ENCODE results near the gene DOCK9.

DOCK9 gene

DNA sequence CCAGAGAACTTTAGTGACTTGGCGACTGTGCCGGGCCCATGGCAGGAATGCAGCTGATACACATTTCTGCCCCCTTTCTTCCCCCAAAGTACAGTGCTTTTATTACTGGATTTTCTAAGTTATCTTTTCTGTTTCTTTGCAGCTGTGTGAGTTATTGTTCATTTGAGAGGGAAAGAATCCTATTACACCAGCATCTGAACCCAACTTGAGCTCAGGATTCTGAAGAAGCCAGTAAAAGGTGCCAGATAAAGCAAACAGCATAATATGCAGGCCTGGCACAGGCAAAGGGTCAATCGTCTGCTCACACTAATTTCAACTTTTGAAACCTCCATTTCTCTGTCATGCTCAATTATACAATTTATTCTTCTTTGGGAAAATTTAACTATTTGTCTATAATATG lies 93.9 kb downstream of the DOCK9 start:
- no peak for DNase-seq

DNA sequence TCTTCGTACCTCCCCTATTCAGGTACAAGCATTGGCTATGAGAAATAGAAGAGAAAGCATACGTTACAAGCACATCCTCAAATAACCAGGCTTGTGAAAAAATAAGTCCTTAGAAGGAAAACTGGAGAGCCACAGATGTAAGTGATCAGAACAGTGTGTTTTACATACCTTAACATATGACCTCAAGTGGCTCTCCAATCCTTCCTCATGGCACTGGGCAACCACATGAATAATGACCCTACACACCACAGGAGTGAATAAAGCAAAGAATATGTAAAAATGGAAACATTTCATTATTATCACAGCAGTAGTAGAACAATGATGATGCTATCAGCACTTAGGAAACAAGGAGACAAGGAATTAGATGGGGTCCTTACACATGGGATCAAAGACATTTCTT lies 96.5 kb downstream of the DOCK9 start:
- DNase-seq: no peak

DNA sequence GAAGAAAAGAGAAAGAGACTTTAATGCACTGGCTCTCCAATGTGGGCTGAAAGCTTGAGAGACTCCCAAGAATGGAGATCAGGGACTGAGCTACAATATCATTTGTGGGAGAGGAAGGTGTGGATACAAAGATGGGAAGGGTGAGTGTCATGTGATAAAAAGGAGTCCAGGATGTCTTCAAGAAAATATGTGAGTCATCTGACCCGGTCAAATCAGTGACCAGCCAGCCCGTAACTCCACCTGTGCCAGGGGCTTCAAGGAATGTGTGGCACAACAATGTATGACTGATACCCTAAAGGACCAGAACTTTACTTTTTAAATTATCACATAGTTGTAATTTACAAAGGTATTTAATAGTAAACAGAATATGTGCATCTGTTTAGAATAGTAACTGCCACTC lies 97.2 kb downstream of the DOCK9 start:
- DNase-seq: no peak

DNA sequence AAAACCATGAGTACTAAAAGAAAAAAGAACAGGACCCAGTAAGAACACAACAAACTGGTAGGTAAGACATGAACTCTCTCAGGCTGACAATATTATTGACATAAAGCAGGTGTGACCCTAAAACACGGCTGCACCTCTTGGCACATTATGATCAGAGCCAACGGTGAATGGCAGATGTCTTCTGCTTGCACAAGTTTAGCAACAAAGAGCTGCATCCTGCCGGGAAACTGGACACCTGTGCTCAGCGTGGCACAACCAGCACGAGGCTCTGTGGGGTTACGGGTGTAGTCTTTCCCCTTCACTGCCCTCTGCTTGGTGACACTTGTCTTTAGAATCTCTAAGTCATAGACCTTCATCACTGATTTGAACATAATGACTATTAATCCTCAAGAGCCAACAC lies 97.9 kb downstream of the DOCK9 start:
- DNase-seq: no peak

DNA sequence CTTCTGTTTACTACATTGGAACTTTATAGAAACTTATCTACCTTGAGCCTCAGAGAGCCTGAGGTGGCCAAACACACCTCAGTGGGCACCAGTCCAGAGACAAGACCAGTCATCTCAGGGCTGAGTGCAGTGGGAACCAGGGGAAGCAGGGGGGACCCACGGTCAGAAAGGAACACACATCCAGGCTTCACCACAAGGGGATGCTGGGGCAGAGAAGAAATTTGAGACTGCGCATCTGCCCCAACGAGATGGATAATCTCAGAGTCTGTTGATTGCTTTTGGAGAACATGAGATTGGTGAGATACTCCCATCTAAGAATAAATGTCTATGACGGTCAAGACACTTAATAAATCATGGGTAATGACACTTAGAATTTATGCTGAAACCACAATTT lies 98.7 kb downstream of the DOCK9 start:
- no peak for DNase-seq

DNA sequence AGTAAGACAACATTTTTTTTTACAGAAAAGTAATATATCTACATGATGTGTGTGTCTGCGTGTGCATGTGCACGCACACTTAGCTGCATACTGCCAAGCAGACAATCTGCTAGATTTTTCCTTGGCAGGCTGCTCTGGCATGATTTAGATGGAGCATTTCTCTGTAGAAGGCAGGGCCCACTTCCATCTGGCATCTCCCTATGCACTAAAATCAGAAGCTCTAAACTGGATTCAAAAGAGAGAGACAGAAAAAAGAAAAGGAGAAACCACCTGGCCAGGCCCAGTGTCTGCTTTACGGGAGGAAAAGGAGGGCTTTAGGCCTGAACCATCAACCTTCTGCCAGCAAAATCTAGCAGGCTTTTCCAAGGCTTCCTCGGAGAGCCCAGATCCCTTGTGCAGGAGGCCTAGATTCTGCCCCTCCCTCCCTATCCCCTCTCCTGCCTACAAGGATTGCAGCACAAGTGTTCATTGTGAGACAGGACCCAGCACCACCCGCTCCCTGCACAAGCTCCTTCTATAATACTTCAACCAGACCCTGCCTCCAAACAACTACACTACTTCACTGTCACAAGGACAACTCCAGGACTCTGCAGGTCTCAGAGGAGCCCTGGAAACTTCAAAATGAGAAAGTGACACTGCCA lies 99.3 kb downstream of the DOCK9 start:
- no peak for DNase-seq

DNA sequence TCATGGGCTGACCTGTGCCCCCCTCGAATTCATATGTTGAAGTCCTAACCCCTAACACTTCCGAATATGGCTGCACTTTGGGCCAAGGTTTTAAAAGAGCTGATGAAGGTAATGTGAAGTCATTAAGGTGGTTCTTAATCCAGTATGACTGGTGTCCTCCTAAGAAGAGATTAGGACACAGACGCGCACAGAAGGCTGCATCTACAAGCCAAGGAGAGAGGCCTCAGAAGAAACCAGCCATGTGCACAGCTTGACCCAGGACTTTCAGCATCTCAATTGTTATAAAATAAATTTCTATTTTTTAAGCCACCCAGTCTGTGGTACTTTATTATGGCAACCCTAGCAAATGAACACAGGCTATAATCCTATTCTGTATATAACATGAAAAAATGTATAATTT lies 99.9 kb downstream of the DOCK9 start:
- DNase-seq: no peak

DNA sequence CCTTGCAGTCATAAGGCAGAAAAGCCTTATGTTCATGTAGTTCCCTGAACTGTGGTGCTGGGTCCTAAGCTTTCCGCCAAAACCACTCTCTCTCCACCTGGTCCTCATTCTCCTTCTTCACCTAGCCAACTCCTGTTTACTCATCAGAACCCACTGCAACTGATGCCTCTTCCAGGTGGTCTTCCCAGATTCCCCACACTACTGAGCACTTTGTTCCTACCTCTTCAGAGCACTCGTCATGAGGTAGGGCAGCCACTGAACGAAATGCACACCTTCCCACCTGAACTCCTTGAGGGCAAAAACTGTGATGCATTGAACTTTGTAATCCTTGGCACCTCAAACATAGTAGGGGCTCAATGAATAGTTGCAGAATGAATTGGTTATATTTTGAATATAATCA lies 100.4 kb downstream of the DOCK9 start:
- no peak for DNase-seq

DNA sequence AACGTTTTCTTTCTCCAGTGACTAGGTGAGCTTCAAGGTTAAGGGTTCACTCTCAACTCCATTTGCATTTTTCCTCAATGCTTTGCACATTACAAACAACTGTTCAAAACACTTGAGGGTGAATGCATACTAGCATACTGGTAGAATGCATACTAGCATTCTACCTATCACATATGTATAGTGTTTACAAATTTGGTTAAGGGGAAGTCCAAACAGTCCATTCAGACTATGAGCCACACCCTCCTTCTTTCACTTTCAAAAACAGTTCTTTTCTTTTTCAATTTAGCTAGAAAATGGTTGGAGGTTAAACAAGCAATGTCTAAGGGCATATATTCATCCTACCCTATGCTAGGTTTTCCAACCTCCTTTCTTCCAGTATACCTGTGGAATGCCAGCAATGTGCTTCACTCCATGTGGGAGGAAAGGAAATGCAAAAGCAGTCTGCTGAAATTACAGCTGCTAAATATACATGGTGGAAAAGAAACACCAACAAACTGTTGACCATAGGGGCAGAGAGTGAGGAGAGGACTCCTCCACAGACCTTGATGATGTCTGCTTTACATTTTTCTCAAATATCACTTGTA lies 102.6 kb downstream of the DOCK9 start:
- no peak for DNase-seq

DNA sequence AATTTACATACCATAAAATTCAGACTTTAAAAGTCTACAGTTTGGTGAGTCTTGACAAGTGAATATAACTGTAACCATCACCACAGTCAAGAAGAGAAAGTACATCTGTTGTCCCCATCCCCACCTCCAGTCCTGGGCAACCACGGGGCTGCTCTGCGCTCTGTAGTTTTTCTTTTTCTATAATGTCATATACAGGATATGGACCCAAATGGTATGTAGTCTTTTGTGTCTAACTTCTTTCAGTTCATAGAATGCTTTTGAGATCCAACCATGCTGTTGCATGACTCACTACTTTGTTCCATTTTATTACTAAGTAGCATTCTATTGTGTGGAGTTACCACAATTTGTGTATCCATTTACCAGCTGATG lies 103.9 kb downstream of the DOCK9 start:
- DNase-seq: no peak

DNA sequence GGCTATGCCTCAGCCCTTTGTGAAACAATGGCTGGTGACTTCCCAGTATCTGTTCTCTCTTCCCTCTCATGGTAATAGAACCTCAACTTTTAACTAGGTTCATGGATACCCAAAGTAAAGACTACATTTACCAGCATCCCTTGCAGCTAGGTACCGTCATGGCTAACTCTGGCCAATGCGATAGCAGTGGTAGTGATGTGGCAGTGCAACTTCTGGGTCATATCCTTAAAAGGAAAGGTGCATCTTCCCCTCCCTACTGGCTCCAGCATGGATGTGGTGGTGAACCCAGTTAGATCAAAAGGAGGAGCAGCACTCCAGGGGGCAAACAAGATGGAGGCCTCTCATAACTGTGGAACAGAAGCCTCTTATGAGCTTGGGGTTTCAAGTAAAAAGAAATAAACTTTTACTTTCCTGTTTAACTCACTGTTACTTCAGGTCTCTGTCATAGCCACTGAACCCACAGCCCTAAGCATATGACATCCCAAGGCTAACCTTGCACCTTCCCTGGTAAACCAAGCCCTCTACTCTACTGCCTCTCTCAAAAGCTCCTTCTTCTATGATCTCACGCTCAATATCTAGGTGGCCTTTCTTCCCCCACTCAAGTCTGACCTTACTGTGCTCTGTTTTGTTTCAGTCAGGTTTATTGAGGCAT lies 104.4 kb downstream of the DOCK9 start:
- no peak for DNase-seq

DNA sequence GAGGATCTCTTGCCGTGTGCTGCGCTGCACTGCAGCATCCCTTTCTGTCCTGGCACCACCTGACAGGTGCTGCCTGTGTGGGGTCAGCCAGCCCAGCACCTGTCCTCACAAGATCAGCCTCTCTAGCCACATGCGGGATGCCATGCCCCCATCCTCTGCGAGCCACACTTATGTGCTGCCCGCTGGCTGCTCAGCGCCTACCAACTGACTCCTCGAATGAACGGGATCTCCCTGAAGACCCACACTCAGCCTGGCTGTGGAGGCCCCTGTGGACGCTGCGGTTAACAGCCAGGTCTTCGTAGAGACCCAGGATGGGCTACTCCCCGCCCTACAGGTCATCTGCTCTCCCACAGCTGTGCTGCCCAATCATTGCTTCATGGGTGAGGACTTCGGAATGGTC lies 106.1 kb downstream of the DOCK9 start:
- no peak for DNase-seq

DNA sequence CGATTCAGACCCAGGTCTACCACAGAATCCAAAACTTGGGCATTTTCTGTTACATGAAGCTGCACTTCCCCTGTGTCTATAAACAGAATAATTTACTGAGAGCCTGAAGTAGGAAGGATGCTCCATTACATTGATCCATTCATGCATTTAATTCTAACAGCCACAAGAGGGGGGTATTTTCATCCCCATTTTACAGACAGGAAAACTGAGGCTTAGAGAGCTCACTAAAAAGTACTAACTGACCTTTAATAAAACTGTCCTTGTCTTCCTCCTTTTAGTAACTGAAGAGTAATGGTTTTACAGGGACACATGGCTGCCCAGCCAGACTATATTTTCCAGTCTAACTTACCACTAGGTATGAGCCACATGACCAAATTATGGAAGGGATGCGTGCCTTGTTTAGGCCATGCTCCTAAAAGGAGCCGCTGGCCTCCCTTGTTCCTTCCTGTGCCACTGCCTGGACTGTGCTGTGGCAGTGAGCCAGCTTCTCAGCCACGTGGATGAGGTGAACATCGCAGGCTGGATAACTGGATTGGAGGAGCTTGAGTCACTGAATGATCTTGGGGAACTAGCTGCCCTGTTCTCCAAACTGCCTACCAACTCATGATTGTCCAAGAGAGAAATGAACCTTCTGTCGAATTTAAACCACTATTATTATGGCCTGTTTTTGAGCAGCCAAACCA lies 108.3 kb downstream of the DOCK9 start:
- DNase-seq: no peak

DNA sequence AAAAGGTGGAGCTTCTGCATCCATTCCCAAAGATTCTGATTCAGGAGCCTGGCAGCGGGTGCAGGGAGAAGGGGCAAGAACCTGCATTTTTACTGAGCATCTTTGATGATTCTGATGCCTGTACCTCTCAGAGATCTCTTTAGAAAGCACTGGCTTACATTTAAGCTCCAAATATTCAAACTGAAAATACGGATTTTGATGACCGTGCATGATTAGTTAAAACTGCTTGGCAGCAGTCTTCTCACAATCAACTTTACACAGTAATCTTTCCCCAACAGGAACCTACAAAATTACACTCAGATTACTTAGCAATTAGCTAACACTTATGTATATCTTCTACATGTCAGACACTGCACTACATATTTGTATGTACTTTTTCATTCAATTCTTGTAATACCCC lies 108.9 kb downstream of the DOCK9 start:
- DNase-seq: no peak

DNA sequence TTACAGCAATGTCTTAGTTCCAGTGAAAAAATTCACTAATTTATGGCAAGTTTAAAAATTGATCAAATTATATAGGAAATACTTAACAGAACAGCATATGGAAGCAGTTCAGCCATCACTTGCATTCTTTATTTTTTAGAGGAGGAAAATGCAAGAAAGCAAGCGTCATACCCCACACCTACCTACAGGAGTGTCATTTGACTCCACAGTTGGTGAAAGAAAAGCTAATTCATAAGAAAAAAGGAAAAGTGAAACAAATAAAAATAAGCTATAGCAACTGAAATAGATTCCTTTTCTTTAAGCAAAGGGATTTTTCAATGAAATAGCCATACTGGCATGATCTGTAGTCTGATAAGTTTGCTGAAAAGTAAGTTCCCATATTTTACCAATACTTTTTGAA lies 111.0 kb downstream of the DOCK9 start:
- DNase-seq: no peak

DNA sequence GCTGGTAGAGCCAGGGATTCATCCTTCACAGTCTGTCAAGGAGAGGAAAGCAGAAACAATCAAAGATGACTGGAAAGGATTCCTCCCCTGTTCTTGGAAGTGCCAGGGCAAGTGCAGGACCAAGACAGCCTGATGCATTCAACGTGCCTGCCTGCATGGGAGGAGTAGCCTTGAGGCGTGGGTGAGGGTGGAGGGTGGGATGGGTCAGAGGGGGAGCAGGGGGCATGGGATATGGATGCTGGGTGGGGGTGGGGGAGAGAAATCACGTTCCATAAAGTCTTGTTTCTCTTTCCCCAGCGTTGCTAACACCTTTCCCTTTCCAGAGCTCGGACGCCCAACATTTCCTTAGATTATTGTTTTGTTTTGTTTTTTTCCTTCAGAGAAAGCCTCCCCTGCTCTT lies 117.4 kb downstream of the DOCK9 start:
- no peak for DNase-seq

DNA sequence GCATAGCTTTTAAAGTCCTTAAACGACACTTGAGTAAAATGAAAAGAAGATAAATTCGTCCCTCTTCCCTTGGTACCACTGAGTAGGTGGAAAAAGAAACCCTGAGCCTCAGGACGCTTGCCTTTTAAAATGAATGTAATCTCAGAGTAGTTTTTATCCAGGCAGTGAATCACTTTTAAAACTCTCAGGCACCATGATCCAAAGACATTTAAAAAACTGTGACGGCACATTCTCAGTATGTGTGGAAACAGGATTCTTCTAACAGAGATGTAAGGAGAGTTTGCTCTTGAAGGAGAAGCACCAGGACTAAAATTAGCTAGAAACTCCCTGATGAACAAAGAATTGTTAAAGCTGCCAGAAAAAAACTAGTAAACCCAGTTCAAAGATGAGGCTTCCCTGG lies 119.7 kb downstream of the DOCK9 start:
- no peak for DNase-seq

DNA sequence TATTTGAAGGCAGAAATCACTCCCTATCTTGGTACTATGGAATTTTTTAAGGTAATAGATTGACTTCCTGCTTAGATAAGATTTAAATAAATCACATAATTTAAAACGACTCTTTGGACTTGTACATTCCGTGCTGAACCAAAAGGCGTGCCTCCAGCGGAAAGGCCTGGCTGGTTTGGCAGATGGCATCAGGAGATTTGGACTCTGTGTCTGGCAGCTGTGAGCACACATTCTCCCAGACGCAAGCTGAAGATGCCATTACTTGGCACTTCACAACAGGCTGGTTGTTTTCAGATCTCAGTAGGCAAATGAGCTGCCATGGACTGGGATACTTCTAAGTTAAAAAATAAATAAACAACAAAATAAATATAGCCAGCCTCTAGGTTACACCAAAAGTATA lies 120.9 kb downstream of the DOCK9 start:
- no peak for DNase-seq

DNA sequence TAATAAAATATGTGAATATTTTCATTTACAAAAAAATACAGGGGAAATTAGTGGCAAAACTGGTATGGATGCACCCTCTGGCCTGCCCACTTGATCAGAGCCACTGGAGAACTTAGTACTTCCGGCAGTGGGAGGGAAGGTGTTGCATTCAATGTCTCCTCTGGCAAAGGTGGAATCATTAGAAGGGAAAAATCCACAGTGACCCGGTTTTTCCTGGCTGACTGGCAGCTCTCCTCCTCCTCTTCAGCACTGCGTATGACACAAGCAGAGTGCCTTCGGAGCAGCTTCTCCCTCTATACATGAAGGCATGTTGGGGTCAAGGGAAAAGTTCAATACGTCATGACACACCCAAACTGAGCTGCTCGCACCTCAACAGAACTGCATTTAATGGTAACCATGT lies 123.4 kb downstream of the DOCK9 start:
- no peak for DNase-seq

DNA sequence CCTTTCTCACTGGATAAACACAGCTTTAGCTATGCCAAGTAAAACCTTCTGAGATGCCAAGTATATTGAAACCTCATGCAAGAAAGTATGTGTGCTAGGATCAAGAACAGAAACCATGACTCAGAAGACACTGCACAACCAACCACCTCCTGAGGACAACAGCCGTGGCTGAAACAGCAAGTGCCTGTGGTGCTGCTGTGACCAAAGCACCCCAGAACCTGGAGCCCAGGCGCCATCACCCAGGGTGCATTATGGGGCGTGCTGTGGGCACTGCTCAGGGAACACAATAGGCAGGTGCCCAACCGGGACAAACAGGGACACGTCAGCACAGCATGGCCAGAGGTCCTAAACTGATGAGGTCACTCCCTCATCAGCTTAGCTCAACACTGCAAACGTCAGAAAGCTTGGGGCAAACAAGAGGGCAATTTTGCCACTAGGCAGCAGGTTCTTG lies 124.1 kb downstream of the DOCK9 start:
- DNase-seq: peak; percentile 30

DNA sequence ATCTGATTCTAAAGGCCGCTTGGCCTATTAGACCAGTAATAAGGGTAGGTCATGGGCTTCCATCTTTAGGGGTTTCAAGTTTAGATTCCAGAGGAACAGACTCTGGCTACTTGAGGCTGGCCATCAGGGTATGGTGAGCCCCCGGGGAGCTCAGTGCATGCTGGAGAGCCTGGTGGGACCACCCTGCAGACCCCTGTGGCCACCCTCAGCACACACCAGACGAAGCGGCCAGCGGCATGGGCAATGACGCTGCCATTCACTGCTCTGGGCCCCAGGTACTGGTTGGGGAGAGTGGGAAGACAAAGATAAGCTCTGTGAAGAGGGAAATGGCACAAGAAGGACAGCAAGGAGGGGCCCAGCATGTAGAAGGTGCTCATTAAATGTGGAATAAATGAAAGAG lies 126.6 kb downstream of the DOCK9 start:
- DNase-seq: no peak

DNA sequence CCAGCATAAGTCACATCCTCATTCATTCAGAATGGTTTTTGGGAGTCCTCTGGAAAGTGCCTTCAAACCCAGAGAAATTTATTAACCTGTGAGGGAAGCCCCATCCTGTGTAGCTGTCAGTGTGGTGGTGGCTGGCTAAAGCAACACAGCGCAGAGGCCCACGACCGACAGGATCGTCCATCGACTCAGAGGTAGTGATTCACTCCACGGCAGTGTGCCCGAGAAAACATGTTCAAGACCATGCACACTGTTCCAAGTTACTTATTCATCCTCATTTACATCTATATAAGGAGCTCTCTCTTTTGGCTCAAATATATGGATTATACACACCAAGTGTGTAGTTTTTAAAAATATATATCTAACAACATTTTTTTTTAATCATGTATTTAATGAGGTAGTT lies 129.1 kb downstream of the DOCK9 start:
- DNase-seq: no peak

DNA sequence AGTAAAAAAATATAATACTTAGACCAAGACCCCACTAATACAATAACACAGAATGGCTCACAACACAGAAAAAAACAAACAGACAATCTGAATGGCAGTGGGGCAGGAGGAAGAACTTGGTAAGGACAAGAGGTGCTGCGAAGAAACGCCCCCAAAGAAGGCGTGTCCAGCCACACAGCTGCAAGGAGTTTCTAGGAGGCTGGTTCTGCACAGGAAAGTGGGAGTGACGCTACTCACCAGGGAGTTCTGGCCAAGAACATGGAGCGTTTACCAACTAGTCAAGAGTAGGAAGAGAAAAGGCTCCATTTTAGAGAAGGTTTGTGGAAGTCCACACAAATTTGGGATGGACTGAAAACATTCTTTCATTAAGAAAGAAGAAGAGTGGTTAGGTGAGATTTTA lies 130.1 kb downstream of the DOCK9 start:
- no peak for DNase-seq

DNA sequence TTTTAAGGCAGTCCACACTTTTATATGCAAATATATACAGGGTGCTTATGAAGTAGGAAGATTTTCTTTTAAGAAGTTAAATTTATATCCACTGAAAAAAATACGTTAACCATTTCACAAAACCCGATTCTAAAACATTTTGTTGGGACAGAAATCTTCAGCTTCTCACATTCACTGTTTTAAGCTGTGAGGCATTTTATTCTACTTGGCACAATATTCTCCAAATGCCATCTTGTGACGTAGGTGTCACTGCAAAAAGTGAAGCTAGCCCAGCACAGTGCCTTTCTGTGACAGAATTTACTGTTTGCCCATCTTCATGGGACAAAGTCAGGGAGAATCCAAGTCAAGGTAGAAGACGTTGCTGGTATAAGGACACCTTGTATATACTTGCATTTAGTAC lies 130.9 kb downstream of the DOCK9 start:
- DNase-seq: no peak

All from CD4-positive, alpha-beta T cell treated with Interleukin-15 for 1 hour (primary cell).